CD14-positive monocyte (primary cell): ENCODE data around the gene DNMBP. TPM values are rescaled to one million over a fixed set of nuclear protein-coding genes. Genes with fewer than 3 reads are reported as not detected.

Experiments used
- DNase-seq, 3 donors: peaks; one replicate each; pipeline ENCODE4 v3.0.0-alpha.2; 2011 to 2022
- H2AFZ ChIP-seq: 2 replicates; pipeline ENCODE4 v1.6.0; 2012; ENCODE audit warnings: mild to moderate bottlenecking, low read depth, low read length, inconsistent platforms; ENCODE audit not compliant: insufficient read depth, poor library complexity, severe bottlenecking
- H3K27ac ChIP-seq, 2 donors: 1 replicate in 1 of 2; 2 replicates in 1 of 2; pipeline ENCODE4 v1.5.1; 2012 to 2013; ENCODE audit warnings: low read length in 2 of 2, control low read depth in 1 of 2, inconsistent platforms in 1 of 2, low read depth in 1 of 2, mild to moderate bottlenecking in 1 of 2
- H3K27me3 ChIP-seq, 2 donors: one replicate each; pipeline versions ENCODE4 v1.6.0 to v1.6.1; 2011 to 2013; ENCODE audit warnings: low read length in 2 of 2; ENCODE audit not compliant: control insufficient read depth in 2 of 2, insufficient read depth in 2 of 2
- H3K36me3 ChIP-seq, 2 donors: replicated peaks in 1 of 2; 1 replicate in 1 of 2; 2 replicates in 1 of 2; pipeline versions ENCODE4 v1.5.1 to v1.6.1; 2012 to 2013; ENCODE audit warnings: low read length in 2 of 2, control low read depth in 1 of 2, inconsistent platforms in 1 of 2, mild to moderate bottlenecking in 1 of 2; ENCODE audit not compliant: insufficient read depth in 2 of 2, control insufficient read depth in 1 of 2
- H3K4me1 ChIP-seq, 2 donors: 1 replicate in 1 of 2; 2 replicates in 1 of 2; pipeline versions ENCODE4 v1.5.1 to v1.6.1; 2012 to 2013; ENCODE audit warnings: low read length in 2 of 2, control low read depth in 1 of 2, inconsistent platforms in 1 of 2, mild to moderate bottlenecking in 1 of 2, moderate library complexity in 1 of 2; ENCODE audit not compliant: insufficient read depth in 2 of 2, control insufficient read depth in 1 of 2
- H3K4me2 ChIP-seq: replicated peaks from 2 replicates; pipeline ENCODE3; 2012; ENCODE audit warnings: low read length, moderate library complexity, mild to moderate bottlenecking; ENCODE audit not compliant: poor library complexity, severe bottlenecking; ENCODE audit errors: extremely low read depth
- H3K4me3 ChIP-seq, 3 experiments: fragments of 200-600 bp in 1 of 3; sonication (generic) in 1 of 3; replicated peaks in 1 of 3; 1 replicate in 2 of 3; 2 replicates in 1 of 3; pipeline ENCODE4 v1.5.1; 2011 to 2013; ENCODE audit warnings: low read length in 3 of 3, mild to moderate bottlenecking in 3 of 3, control low read depth in 2 of 3, low read depth in 2 of 3, inconsistent platforms in 1 of 3, moderate library complexity in 1 of 3
- H3K79me2 ChIP-seq: 2 replicates; pipeline ENCODE4 v1.6.0; 2012; ENCODE audit warnings: mild to moderate bottlenecking, control low read depth, inconsistent platforms, low read length, moderate library complexity; ENCODE audit not compliant: insufficient read depth
- H3K9ac ChIP-seq: 2 replicates; pipeline ENCODE4 v1.6.0; 2017; ENCODE audit warnings: low read length, mild to moderate bottlenecking; ENCODE audit not compliant: insufficient read depth, poor library complexity, severe bottlenecking
- H3K9me3 ChIP-seq, 2 donors: replicated peaks in 1 of 2; 1 replicate in 1 of 2; 2 replicates in 1 of 2; pipeline versions ENCODE4 v1.5.1 to v1.6.1; 2012 to 2013; ENCODE audit warnings: low read length in 2 of 2, control low read depth in 1 of 2; ENCODE audit not compliant: control insufficient read depth in 1 of 2, insufficient read depth in 1 of 2
- H4K20me1 ChIP-seq: 2 replicates; pipeline ENCODE4 v1.6.0; 2012; ENCODE audit warnings: mild to moderate bottlenecking, low read length, control low read depth, moderate library complexity; ENCODE audit not compliant: insufficient read depth
- H3K27ac Mint-ChIP-seq, 7 donors: one replicate each; pipeline ENCODE4 v1.8.0; 2020; ENCODE audit warnings: mild to moderate bottlenecking in 7 of 7, mixed read lengths in 7 of 7, moderate library complexity in 6 of 7, inconsistent platforms in 2 of 7
- H3K27me3 Mint-ChIP-seq, 3 donors: one replicate each; pipeline ENCODE4 v1.8.0; 2021 to 2022; ENCODE audit warnings: low read depth in 3 of 3, mild to moderate bottlenecking in 3 of 3, mixed read lengths in 3 of 3, moderate library complexity in 3 of 3, inconsistent platforms in 1 of 3
- H3K36me3 Mint-ChIP-seq, 2 donors: one replicate each; pipeline ENCODE4 v1.8.0; 2020; ENCODE audit warnings: mixed read lengths in 2 of 2, inconsistent platforms in 1 of 2, mild to moderate bottlenecking in 1 of 2
- H3K4me1 Mint-ChIP-seq: one replicate; pipeline ENCODE4 v1.8.0; 2020; ENCODE audit warnings: mild to moderate bottlenecking, mixed read lengths
- H3K4me3 Mint-ChIP-seq, 2 donors: one replicate each; pipeline ENCODE4 v1.8.0; 2020; ENCODE audit warnings: mild to moderate bottlenecking in 2 of 2, mixed read lengths in 2 of 2, moderate library complexity in 1 of 2
- H3K9me3 Mint-ChIP-seq, 7 donors: one replicate each; pipeline ENCODE4 v1.8.0; 2020 to 2022; ENCODE audit warnings: mixed read lengths in 7 of 7, mild to moderate bottlenecking in 6 of 7, moderate library complexity in 6 of 7, inconsistent platforms in 2 of 7
- WGBS: methylation state at CpG from one replicate; pipeline ENCODE4 v1.1.5; 2013; ENCODE audit warnings: missing lambda C conversion rate; ENCODE audit not compliant: insufficient coverage; 5-methylcytosine and 5-hydroxymethylcytosine counted together
- intact Hi-C, 2 donors: fragments of 100-400 bp; cut with micrococcal nuclease; formaldehyde crosslinking; loops; one replicate each; pipeline versions ENCODE4 v1.15.0 to v1.15.1; 2023
- polyA plus RNA-seq, 3 donors: library from polyadenylated mRNA; depleted of rRNA in 1 of 3; unstranded in 2 of 3; stranded (reverse) in 1 of 3; fragments of 300-500 nt in 2 of 3; fragments of >200 nt in 1 of 3; fragmentation: Illumina TruSeq in 2 of 3; gene quantifications; 1 replicate in 2 of 3; 2 replicates in 1 of 3; pipeline ENCODE4 v1.2.3, GENCODE V29; 2012 to 2021
- TF ChIP-seq, protein P1 (sequence below): fragments of 200-600 bp; IDR thresholded peaks from one replicate; pipeline ENCODE4 v1.8.0; 2022; ENCODE audit warnings: antibody characterized with exemption, mild to moderate bottlenecking

Gene DNMBP
- polyA plus RNA-seq, 3 donors, result 0.83 to 10.3 (median 1.2) TPM

DNA sequence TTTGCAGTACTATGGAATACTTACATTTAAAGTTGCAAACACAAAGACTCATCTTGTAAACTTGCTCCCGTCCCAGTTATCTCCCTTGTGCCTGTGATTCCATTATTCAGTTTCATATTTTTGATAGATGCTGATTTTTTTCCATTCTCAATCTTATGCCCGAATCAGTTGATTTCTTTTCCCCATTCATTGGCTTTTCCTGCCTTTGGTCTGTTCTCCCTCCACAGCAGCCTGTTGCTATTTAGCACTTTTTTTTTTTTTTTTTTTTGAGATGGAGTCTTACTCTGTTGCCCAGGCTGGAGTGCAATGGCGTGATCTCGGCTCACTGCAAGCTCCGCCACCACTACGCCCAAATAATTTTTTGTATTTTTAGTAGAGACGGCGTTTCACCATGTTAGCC lies 149.3 kb downstream of the DNMBP start:
- Mint-ChIP-seq H3K4me3 (no peak overlapping the region), H3K36me3 (no peaks in the 10 kb centered on the region), H3K27ac (no peak overlapping the region), H3K27me3 (peaks cover 6 to 19% (median 17%) of the 10 kb centered on the region in 3 donors), H3K9me3 (peaks cover 0 to 6% (median 3%) of the 10 kb centered on the region in 7 donors), H3K4me1 (no peaks in the 10 kb centered on the region)
- intact Hi-C loops, result no loop called here
- Histone ChIP-seq H3K9ac (no peak overlapping the region), H4K20me1 (no peaks in the 10 kb centered on the region), H3K79me2 (no peaks in the 10 kb centered on the region), H3K36me3 (no peaks in the 10 kb centered on the region), H2AFZ (no peak overlapping the region), H3K4me2 (no peak overlapping the region), H3K4me1 (no peaks in the 10 kb centered on the region), H3K27me3 (peaks cover 0 to 2% of the 10 kb centered on the region in 2 donors), H3K4me3 (no peak overlapping the region), H3K9me3 (no peaks in the 10 kb centered on the region), H3K27ac (no peak overlapping the region)
- TF ChIP-seq, protein P1, sequence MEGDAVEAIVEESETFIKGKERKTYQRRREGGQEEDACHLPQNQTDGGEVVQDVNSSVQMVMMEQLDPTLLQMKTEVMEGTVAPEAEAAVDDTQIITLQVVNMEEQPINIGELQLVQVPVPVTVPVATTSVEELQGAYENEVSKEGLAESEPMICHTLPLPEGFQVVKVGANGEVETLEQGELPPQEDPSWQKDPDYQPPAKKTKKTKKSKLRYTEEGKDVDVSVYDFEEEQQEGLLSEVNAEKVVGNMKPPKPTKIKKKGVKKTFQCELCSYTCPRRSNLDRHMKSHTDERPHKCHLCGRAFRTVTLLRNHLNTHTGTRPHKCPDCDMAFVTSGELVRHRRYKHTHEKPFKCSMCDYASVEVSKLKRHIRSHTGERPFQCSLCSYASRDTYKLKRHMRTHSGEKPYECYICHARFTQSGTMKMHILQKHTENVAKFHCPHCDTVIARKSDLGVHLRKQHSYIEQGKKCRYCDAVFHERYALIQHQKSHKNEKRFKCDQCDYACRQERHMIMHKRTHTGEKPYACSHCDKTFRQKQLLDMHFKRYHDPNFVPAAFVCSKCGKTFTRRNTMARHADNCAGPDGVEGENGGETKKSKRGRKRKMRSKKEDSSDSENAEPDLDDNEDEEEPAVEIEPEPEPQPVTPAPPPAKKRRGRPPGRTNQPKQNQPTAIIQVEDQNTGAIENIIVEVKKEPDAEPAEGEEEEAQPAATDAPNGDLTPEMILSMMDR, result no peak
- no peak for DNase-seq
- WGBS, result 98% methylated on average over 6 of the region's 8 CpGs

DNA sequence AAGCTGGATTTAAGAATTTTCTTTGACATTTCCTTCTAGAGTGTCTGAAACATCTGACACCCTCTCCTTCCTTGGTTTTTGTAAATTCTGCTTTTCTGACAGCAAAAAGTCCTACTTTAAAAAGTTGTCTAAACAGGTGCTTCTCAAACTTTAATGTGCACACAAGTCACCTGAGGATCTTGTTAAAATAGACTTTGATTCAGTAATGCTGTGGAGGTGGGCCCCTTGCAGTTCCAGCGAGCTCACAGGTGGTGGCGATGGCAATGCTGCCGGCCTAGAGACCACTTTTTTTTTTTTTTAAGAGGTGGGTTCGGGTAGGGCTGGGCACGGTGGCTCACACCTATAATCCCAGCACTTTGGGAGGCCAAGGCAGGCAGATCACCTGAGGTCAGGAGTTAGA lies 150.2 kb downstream of the DNMBP start:
- Histone ChIP-seq H3K27ac (no peak overlapping the region), H2AFZ (no peak overlapping the region), H3K9ac (no peak overlapping the region), H3K4me2 (no peak overlapping the region), H3K4me1 (no peaks in the 10 kb centered on the region), H3K36me3 (no peaks in the 10 kb centered on the region), H3K9me3 (no peaks in the 10 kb centered on the region), H3K79me2 (no peaks in the 10 kb centered on the region), H3K4me3 (no peak overlapping the region), H4K20me1 (no peaks in the 10 kb centered on the region), H3K27me3 (peaks cover 0 to 2% of the 10 kb centered on the region in 2 donors)
- H3K36me3 Mint-ChIP-seq, result no peaks in the 10 kb centered on the region
- peaks cover 0 to 3% (median 0%) of the 10 kb centered on the region in 7 donors for H3K9me3 Mint-ChIP-seq
- no peak overlapping the region for H3K27ac Mint-ChIP-seq
- TF ChIP-seq, protein P1, result no peak
- H3K4me3 Mint-ChIP-seq, result no peak overlapping the region
- peaks cover 6 to 17% (median 13%) of the 10 kb centered on the region in 3 donors for H3K27me3 Mint-ChIP-seq
- no peak for DNase-seq
- intact Hi-C loops, result no loop called here
- H3K4me1 Mint-ChIP-seq, result no peaks in the 10 kb centered on the region
- no CpG with 5 or more reads among the region's 5 CpGs for WGBS
